Mucosa of gallbladder (tissue), 1 donor: ENCODE results near the gene SKIDA1. TPM values are rescaled to one million over a fixed set of nuclear protein-coding genes. Genes with fewer than 3 reads are reported as not detected.

Source experiments
- DNase-seq: peaks from one replicate; pipeline ENCODE4 v3.0.0-alpha.2; 2020; ENCODE audit warnings: low spot score
- total RNA-seq: library from RNA; stranded (reverse); gene quantifications from one replicate; pipeline ENCODE4 v1.2.1, GENCODE V29; 2021
- donor health status: DM: no; HTN: no; CAD: no.

The SKIDA1 gene
- total RNA-seq, 1 donor from 2014 or later: 1.2 TPM

GRCh38 chr10:21529032-21529910 is 3.8 kb upstream of the SKIDA1 start:
- DNase-seq: no peak

GRCh38 chr10:21528236-21529031 is 3.0 kb upstream of the SKIDA1 start:
- no peak for DNase-seq

DNA sequence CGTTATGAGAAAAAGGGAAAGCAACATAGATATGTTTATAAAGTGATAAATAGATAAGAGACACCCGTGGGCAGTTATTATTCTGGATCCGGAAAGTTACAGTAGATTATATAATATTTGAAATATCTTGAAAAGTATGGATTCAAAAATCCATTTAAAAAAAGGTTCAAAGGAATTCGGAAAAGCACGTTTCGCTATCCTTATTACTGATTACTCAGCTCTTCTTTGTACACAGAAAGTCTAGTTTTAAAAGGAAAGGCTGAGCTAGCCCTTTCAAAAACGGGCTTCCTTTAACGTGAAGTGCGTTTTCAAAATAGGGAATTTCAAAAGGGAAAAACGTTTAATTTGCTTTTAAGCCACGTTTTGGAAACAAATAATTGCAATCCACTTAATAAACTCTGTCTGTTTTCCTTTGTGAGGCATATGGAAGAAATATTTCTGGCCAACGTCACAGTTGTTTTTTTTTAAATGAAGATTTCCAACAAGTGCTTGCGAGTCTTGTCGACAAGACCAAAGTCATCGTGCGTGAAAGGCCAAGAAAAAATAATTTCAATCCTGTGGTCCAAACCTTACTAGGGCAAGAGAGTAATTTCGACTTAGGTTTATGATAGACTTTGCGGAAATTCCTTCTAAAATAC is 2.2 kb upstream of the SKIDA1 start:
- DNase-seq: no peak

- DNase-seq: peak; percentile 42
Observed at GRCh38 chr10:21526860-21527597, 1.5 kb upstream of the SKIDA1 start.

GRCh38 chr10:21526188-21526859 is 842 bp upstream of the SKIDA1 start:
- peak; percentile 66 for DNase-seq

GRCh38 chr10:21524526-21525366 is 736 bp downstream of the SKIDA1 start:
- no peak for DNase-seq

- DNase-seq: no peak
Observed at GRCh38 chr10:21524131-21524525, 1.4 kb downstream of the SKIDA1 start.

DNA sequence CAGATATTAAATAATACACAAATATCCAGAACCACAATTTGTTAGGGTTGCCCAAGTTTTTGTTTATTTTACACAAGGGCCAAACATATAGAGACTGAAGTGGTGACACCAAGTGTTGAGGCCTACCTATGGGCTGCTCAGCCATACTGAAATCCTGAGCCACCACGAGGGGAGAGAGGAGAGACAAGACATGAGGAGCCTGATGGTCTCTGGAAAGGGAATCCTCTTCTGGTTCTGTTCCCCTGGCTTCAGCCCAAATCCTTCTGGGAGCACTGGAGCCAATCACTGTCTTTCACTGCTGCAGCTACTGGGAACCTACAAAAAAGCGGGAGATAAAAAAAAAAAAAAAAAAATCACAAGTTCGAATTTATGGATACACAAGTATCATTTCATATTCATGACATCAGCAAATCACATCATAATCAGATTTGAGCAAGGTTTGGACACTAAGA is 1.9 kb downstream of the SKIDA1 start:
- DNase-seq: no peak

DNA sequence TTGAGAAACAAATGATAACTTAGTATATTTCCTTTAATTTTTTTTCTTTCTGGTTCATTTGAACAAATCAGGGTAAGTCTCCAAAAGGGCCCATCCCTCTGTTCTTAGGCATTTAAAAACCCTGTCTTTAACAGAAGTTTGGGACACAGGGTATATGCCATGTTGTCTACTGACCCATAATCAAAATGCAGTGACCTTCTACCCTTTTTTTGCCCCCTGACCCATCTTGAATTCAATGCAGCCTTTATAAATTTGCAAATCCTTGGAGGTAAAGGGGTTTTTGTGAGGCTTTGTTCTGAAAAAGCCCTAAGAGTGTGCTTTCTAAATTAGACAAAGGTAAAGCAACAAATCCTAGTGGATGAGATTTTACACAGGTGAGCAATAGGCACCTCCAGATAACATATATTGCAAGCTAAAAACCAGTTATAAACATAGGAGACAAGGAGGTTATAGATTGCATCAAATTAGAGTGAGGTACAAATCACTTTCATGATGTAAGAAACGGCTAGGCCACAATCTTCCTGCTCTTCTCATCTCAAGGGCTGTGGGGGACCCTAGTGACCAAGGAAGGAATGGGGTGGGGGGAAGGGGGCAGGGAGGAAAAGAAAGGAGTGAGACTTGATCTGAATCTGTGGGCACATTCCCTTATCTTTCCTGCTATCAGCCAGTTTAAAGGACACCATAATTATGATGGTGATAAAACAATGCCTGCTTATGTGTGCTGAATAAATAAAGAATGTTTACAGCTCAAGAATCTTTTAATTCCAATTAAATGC is 2.7 kb downstream of the SKIDA1 start:
- DNase-seq: no peak

DNA sequence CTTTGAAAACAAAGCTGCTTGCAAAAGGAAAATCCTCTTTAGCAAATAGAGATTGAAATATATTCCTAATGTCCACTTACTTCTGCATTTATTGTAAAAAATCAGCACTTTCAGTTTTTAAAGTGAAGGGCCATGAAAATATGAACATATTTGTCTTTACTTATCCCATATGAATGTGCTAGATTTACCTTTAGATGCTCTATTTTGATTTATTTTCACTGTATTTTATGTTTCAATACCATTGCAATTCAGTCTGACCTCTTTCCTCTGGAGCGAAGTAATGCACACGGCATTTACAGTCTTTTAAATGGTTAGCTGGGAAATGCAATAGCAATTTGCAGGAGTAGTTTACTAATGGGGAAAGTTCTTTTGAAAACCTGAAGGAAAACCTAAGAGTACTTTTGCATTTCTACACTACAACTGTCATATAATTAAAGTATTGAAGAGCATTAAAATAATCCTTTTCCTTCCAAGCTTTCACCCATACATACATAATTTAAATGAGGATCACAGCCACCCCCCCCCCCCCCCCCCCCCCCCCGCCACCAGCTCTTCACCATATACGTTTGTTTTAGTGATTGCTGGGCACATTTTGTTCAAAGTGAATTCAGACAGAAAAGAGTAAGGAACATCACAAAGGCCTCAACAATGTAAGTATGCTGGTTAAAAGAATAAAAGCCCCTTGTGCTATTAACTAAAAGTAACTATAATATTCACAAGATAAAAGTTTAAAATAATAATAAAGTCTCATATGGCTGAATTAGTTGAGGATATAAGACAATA is 3.5 kb downstream of the SKIDA1 start:
- no peak for DNase-seq

- DNase-seq: no peak
Observed at GRCh38 chr10:21520949-21521348, 4.5 kb downstream of the SKIDA1 start.

- DNase-seq: no peak
Observed at GRCh38 chr10:21520509-21520908, 5.0 kb downstream of the SKIDA1 start.

DNA sequence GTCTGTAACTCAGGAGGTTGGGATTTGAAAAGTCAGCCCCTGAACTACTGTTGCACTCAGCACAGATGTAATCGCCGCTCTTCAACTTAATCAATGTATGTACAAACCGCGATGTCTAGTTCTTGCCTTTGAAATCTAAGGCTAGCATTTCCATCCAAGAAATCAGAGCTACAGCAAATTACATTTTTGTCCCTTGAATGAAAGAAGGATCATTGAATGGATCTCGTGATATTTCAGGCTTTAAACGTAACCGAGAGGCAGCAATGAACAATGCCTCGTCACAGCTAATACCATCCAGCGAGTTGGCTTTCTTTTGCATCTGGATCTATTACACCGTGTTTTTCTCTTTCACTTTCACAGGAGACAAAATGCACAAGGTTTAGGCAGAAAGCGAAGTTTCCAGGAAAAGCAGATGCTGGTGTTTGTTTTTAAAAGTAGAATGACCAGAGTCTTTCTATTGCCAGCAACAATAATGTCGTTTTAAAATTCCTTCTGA is 5.5 kb downstream of the SKIDA1 start:
- no peak for DNase-seq

DNA sequence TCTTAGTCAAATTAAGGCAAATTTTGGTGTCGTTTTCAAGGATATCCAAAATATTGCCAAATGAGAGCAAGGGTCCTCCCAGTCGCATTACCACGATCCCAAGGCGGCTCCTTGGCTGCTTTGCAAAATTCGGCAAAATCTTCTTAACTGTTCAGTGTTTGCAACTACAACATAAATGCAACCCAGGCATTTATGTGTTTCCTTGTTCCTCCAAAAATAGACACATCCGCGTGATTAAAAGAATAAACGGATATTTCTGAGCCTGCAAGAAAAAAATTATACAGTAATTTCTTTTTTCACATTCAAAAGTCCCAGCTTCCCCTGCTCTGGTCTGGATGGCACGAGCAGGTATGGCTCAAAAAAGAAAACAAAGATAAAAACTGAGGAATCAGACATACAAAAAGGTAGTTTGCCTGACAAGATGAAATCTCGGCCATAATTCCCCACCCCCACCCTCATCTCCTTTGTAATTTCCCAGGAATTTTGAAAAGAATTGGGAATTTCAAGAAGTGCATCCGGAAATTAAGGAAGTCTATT is 6.0 kb downstream of the SKIDA1 start:
- DNase-seq: no peak

DNA sequence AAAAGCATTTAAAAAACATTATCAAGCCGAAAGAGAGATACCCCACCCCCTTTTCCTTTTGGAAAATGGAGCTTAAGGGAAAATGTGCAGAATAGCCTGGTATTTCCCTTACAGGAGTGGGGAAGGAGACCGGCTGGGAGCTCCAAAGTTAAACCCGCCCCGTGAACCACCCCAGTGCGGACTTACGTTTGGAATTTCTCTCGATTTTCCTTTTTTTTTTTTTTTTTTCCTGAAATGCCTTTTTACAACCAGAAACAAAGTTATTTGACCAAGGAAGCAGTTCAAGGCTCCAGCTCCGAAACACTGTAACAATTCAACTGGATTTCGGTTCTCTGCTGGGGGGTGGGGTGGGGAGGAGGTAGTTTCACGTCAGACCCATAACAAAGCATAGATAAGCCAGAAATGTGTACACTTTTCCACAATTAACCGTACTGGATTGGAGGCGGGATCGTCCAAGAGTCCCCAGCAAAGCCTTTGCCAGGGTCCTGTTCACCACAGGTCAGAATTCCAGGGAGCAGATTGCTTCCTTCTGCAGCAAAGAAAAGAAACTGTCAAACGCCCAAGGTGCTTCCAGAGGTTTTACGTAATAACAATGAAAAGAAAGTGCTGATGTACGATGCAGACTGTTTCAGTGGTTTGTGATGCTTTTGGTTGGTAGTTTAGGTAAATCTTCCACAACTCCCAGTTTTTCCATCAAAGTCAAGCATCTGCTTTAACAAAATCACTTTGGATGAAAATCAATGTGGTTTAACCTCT is 6.7 kb downstream of the SKIDA1 start:
- no peak for DNase-seq

GRCh38 chr10:21518149-21518640 is 7.3 kb downstream of the SKIDA1 start:
- DNase-seq: no peak
